Ascending aorta (tissue), 2 donors: ENCODE data around the gene CLEC16A. TPM values are rescaled to one million over a fixed set of nuclear protein-coding genes. Genes with fewer than 3 reads are reported as not detected.
"Not testable (repeated sequence)": the region's sequence is repeated elsewhere in the genome, so short reads cannot be mapped to it uniquely, and the experiment has no call there.

ENCODE experiments used
- DNase-seq, 2 donors: peaks; one replicate each; pipeline ENCODE4 v3.0.0-alpha.2; 2019; ENCODE audit warnings: low spot score in 2 of 2
- H3K27ac ChIP-seq, 2 donors: fragments of 200-600 bp; sonication (generic); one replicate each; pipeline ENCODE4 v1.5.1; 2016 to 2017; ENCODE audit warnings: mild to moderate bottlenecking in 1 of 2
- H3K27me3 ChIP-seq: fragments of 200-600 bp; sonication (generic); one replicate; pipeline ENCODE4 v1.5.1; 2017
- H3K36me3 ChIP-seq, 2 donors: fragments of 200-600 bp; sonication (generic); one replicate each; pipeline ENCODE4 v1.5.1; 2016
- H3K4me1 ChIP-seq, 2 donors: fragments of 200-600 bp; sonication (generic); one replicate each; pipeline ENCODE4 v1.5.1; 2016 to 2017; ENCODE audit warnings: mild to moderate bottlenecking in 1 of 2
- H3K4me3 ChIP-seq, 2 donors: fragments of 200-600 bp; sonication (generic); one replicate each; pipeline ENCODE4 v1.5.1; 2016 to 2017; ENCODE audit warnings: mild to moderate bottlenecking in 1 of 2
- H3K9me3 ChIP-seq, 2 donors: fragments of 200-600 bp; sonication (generic); one replicate each; pipeline ENCODE4 v1.5.1; 2016
- intact Hi-C: fragments of 100-400 bp; cut with DNase I; formaldehyde crosslinking; loops from one replicate; pipeline ENCODE4 v1.15.1; 2023
- total RNA-seq: library from RNA; depleted of rRNA; stranded (reverse); fragments of >200 nt; gene quantifications from one replicate; pipeline ENCODE4 v1.1.0, GENCODE V29; 2016
- TF ChIP-seq, protein P1 (sequence below), 3 experiments: fragments of 200-600 bp in 2 of 3; fragments of 450-650 bp in 1 of 3; sonication (generic) in 2 of 3; IDR thresholded peaks; one replicate each; pipeline ENCODE4 v1.5.1; 2016 to 2019; ENCODE audit warnings: antibody characterized with exemption in 3 of 3, mild to moderate bottlenecking in 1 of 3, moderate library complexity in 1 of 3

The CLEC16A gene
- total RNA-seq, 1 donor from 2014 or later: 16.2 TPM

DNA sequence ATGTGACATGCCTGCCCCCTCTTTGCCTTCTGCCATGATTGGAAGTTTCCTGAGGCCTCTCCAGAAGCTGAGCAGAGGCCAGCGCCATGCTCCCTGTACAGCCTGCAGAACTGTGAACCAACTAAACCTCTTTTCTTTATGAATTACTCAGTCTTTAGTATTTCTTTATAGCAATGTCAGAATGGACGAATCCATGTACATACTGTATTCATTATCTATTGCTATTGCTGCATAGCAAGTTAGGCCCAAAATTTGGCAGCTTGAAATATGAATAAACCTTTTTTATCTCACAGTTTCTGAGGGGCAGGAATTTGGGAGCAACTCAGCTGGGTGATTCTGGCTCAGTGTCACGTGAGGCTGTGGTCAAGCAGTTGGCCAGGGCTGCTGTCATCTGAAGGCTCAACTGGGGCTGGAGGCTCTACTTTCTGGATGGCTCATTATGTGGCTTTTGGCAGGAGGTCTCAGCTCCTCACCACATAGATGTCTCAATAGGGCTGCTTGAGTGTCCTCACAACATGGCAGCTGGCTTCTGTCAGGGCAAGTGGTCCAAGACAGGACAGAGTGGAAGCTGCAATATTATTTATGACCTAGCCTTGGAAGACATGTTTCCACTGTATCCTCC is 271.7 kb downstream of the CLEC16A start:
- DNase-seq: no peak
- no peaks in the 10 kb centered on the region for H3K27me3 ChIP-seq
- H3K27ac ChIP-seq: no peak overlapping the region
- peaks cover 0 to 20% of the 10 kb centered on the region in 2 donors for H3K9me3 ChIP-seq
- H3K4me3 ChIP-seq: no peak overlapping the region
- H3K4me1 ChIP-seq: no peaks in the 10 kb centered on the region
- TF ChIP-seq, protein P1, sequence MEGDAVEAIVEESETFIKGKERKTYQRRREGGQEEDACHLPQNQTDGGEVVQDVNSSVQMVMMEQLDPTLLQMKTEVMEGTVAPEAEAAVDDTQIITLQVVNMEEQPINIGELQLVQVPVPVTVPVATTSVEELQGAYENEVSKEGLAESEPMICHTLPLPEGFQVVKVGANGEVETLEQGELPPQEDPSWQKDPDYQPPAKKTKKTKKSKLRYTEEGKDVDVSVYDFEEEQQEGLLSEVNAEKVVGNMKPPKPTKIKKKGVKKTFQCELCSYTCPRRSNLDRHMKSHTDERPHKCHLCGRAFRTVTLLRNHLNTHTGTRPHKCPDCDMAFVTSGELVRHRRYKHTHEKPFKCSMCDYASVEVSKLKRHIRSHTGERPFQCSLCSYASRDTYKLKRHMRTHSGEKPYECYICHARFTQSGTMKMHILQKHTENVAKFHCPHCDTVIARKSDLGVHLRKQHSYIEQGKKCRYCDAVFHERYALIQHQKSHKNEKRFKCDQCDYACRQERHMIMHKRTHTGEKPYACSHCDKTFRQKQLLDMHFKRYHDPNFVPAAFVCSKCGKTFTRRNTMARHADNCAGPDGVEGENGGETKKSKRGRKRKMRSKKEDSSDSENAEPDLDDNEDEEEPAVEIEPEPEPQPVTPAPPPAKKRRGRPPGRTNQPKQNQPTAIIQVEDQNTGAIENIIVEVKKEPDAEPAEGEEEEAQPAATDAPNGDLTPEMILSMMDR (IDR thresholded peaks at IDR 0.05): no peak
- intact Hi-C loops: no loop called here
- H3K36me3 ChIP-seq: no peaks in the 10 kb centered on the region

DNA sequence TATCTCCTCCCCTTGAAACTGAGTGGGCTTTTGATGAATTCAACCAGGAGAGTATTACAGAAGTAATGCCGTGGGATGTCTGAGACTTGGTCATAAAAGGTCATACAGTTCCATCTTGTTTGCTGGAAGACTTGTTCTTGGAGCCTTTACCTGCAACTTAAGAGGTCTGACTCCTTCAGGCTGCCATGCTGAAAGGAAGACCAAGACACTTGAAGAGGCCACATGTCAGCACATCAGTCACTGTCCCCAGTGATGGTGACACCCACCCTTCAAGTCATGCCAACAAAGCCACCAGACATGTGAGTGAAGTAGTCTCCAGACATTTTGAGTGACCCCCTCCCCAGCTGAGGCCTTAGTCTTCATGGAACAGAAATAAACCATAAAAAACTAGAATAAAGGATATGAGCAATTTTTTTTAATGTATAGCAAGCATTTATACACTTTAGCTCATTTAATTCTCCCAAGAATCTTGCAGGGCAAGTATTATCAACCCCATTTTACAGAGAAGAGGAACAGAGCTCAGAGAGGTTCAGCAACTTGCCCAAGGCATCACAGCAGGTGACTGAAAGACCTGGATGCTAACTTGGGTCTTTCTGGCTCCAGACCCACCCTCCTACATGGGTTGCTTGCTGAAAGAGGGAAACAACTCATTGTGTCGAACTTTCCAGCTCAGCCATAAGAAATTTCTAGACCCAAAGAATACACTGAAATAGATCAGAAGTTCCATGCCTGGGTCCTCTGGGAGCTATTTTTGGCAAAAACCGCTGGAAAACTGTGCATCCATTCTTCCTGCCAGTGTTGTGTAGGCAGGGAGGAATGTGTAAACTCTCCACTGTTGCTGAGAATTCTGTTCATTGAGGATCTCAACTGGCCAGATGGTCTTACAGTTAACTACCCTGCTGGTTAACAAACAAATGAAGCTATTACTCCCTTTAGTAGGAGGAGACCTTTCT is 273.6 kb downstream of the CLEC16A start:
- no peaks in the 10 kb centered on the region for H3K4me1 ChIP-seq
- no peak overlapping the region for H3K4me3 ChIP-seq
- H3K27me3 ChIP-seq: no peaks in the 10 kb centered on the region
- no peak for DNase-seq
- TF ChIP-seq, protein P1 (IDR thresholded peaks at IDR 0.05): no peak
- H3K9me3 ChIP-seq: peaks cover 0 to 20% of the 10 kb centered on the region in 2 donors
- no peaks in the 10 kb centered on the region for H3K36me3 ChIP-seq
- intact Hi-C loops: no loop called here
- H3K27ac ChIP-seq: no peak overlapping the region

DNA sequence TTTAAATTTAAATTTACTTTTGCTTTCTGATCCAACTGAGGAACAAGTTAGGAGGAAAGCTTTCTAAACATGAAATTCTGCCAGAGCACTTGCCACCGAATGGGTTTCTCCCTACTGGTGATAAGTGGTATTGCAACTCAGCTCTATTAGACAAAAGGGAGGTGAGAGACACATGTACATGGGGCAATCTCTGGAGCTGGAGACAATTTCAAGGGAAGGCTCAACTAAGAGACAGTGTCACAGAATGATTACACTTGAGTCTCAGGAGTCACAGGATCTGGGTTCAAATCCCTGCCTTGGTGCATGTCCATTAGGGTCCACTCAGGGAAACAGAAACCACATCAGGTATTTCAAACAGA is 274.2 kb downstream of the CLEC16A start:
- peaks cover 0 to 20% of the 10 kb centered on the region in 2 donors for H3K9me3 ChIP-seq
- TF ChIP-seq, protein P1 (IDR thresholded peaks at IDR 0.05): peak in 2 of 3 experiments; percentile 14 to 33
- no peak overlapping the region for H3K4me3 ChIP-seq
- intact Hi-C loops: no loop called here
- no peak for DNase-seq
- no peaks in the 10 kb centered on the region for H3K27me3 ChIP-seq
- no peaks in the 10 kb centered on the region for H3K36me3 ChIP-seq
- no peaks in the 10 kb centered on the region for H3K4me1 ChIP-seq
- H3K27ac ChIP-seq: no peak overlapping the region

DNA sequence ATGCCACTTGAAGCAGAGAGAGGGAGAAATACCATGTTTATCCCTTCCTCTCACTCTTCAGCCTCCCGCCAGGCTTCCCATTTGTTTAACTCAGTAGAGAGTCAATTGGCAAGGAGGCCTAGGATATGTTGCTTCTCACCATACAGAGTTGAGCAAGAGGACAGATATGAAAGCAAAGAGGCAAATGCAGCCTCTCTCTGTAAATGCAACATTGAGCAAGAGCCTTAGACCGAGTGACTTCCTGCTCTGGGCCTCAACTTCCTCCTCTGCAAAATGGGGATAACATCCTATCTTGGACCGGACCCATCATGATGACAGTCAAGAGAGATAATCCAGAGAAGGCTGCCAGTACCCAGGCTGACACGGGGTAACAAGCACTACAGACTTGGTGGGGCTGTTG is 274.8 kb downstream of the CLEC16A start:
- intact Hi-C loops: no loop called here
- no peaks in the 10 kb centered on the region for H3K36me3 ChIP-seq
- no peak for DNase-seq
- no peaks in the 10 kb centered on the region for H3K27me3 ChIP-seq
- H3K4me1 ChIP-seq: no peaks in the 10 kb centered on the region
- H3K27ac ChIP-seq: no peak overlapping the region
- H3K9me3 ChIP-seq: peaks cover 0 to 20% of the 10 kb centered on the region in 2 donors
- H3K4me3 ChIP-seq: no peak overlapping the region
- TF ChIP-seq, protein P1 (IDR thresholded peaks at IDR 0.05): no peak

DNA sequence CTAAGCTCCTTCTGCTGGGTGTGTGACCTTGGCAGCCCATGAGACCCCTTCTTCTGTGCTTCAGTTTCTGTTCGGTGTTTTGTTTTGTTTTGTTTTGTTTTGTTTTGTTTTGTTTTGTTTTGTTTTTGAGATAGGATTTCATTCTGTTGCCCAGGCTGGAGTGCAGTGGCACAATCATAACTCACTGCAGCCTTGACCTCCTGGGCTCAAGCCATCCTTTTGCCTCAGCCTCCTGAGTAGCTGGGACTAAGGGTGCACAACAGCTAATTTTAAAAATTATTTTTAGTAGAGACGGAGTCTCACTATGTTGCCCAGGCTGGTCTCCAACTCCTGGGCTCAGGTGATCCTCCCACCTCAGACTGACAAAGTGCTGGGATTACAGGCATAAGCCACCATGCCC is 276.1 kb downstream of the CLEC16A start:
- DNase-seq, intact Hi-C loops: not testable (repeated sequence)

More for the DNA sequence above, 276.1 kb downstream of the CLEC16A start:
- H3K27ac ChIP-seq, H3K27me3 ChIP-seq, H3K36me3 ChIP-seq, H3K4me3 ChIP-seq, H3K4me1 ChIP-seq: not testable (repeated sequence)
- H3K9me3 ChIP-seq: peaks cover 0 to 20% of the 10 kb centered on the region in 2 donors
